Left cardiac atrium (tissue), 4 donors: ENCODE measurements around the gene KRTAP15-1. TPM values are rescaled to one million over a fixed set of nuclear protein-coding genes. Genes with fewer than 3 reads are reported as not detected.

Experiments used
- ATAC-seq, 2 donors: fragments of 200-7000 bp; cut with Tn5 transposase; one replicate each; pipeline ENCODE4 v1.9.1; 2020; ENCODE audit warnings: mild to moderate bottlenecking in 2 of 2, moderate library complexity in 2 of 2
- DNase-seq: peaks from one replicate; pipeline ENCODE4 v3.0.0-alpha.2; 2020
- intact Hi-C, 2 donors: fragments of 100-400 bp; cut with DNase I; formaldehyde crosslinking; loops; one replicate each; pipeline versions ENCODE4 v1.14.1 to v1.15.1; 2022 to 2023
- total RNA-seq, 2 donors: library from RNA; stranded (reverse); fragmentation: NEBNext Ultra II Directional; extraction: Animal tissue kit (Norgen Biotek cat#: 25700); gene quantifications; one replicate each; pipeline ENCODE4 v1.2.1, GENCODE V29; 2021
- donor health status: DM: no; HTN: yes; CAD: no.
- donor health status: DM: no; HTN: yes; CAD: no; lungs with severe emphysema.
- donor health status: DM: yes; HTN: yes; CAD: no.
- donor health status: Dilated cardiomyopathy.

The KRTAP15-1 gene
- total RNA-seq, 2 donors from 2014 or later = not detected

DNA sequence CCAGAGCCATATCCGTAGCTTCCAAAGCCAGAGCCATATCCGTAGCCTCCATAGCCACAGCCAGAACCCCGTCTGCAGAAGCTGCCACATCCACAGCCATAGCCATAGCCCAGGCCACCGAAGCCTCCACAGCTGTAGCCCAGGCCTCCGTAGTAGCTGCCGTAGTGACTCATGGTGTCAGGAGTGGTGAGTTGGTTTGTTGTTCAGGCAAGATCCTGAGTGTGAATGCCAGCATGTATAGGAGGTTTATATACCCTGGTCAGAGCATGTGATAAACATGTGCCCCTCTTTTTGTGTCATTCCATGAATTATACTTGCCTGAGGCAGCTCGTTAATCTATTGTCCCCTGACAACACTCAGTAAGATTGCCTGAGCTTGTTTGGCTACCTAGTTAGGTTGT, 40.1 kb downstream of the KRTAP15-1 start, which contains the start of gene KRTAP19-1:
TSS of gene KRTAP19-1 (minus strand) at position 223 of the 400 bp plus-strand sequence. CDS start at position 173, 50 bp downstream.
- intact Hi-C loops = no loop called here
- DNase-seq = no peak
- no peak for ATAC-seq

DNA sequence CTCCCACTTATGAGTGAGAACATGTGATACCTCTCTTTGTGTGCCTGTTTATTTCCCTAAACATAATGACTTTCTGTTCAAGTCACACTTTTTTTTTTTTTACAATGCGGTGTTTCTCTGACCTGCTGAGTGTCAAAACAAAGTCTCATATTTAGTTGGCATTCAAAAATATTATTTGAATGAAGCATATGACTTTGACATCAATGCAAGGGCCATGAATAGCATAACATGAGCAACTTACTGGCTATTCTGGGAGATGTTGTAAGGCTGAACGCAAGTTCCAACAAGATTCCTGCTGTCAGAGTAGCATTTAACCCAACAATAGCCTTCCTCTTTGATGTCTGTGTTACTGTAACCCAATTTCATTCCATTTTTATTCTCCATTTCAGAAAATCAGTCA, 42.1 kb downstream of the KRTAP15-1 start:
- no peak for ATAC-seq
- intact Hi-C loops = no loop called here
- DNase-seq = no peak

DNA sequence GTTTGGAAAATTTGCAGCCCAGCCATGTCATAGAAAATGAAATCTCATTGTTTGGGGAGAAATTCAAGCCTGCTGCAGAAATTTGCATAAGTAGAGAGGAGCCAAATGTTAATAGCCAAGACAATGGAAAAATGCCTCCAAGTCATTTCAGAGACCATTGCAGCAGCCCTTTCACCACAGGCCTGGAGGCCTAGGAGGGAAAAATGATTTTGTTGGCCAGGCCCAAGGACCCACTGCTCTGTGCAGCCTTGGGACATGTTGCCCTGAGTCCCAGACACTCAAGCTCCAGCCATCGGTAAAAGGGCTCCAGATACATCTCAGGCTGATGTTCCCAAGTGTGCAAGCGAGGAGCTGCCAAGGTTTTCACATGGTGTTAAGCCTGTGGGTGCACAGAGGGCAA, 46.1 kb downstream of the KRTAP15-1 start:
- DNase-seq = no peak
- ATAC-seq = no peak
- intact Hi-C loops = no loop called here

GRCh38 chr21:30487336-30487735, 47.3 kb downstream of the KRTAP15-1 start, which contains the start of gene KRTAP19-2:
TSS of gene KRTAP19-2 (minus strand) at chr21:30487436. CDS start at chr21:30487348, 88 bp downstream.
- DNase-seq = no peak
- intact Hi-C loops = no loop called here
- ATAC-seq = no peak

Other genes starting within 250 kb of the KRTAP15-1 start
- gene CLDN8, start 224.2 kb upstream of the KRTAP15-1 start, total RNA-seq = not detected
- gene KRTAP24-1, start 157.3 kb upstream of the KRTAP15-1 start, total RNA-seq = not detected
- gene KRTAP25-1, start 150.8 kb upstream of the KRTAP15-1 start, total RNA-seq = not detected
- gene KRTAP26-1, start 120.0 kb upstream of the KRTAP15-1 start, total RNA-seq = not detected
- not detected for gene KRTAP27-1, start 102.6 kb upstream of the KRTAP15-1 start, total RNA-seq
- gene KRTAP23-1, start 91.7 kb upstream of the KRTAP15-1 start, total RNA-seq = not detected
- not detected for gene KRTAP13-2, start 68.0 kb upstream of the KRTAP15-1 start, total RNA-seq
- not detected for gene KRTAP13-1, start 44.2 kb upstream of the KRTAP15-1 start, total RNA-seq
- not detected for gene KRTAP13-3, start 14.3 kb upstream of the KRTAP15-1 start, total RNA-seq
- not detected for gene KRTAP13-4, start 10.1 kb upstream of the KRTAP15-1 start, total RNA-seq
- not detected for gene KRTAP19-1, start 40.1 kb downstream of the KRTAP15-1 start, total RNA-seq
- not detected for gene KRTAP19-2, start 47.2 kb downstream of the KRTAP15-1 start, total RNA-seq
- not detected for gene KRTAP19-3, start 51.7 kb downstream of the KRTAP15-1 start, total RNA-seq
- gene KRTAP19-4, start 56.9 kb downstream of the KRTAP15-1 start, total RNA-seq = not detected
- gene KRTAP19-5, start 61.9 kb downstream of the KRTAP15-1 start, total RNA-seq = not detected
- not detected for gene KRTAP19-6, start 101.6 kb downstream of the KRTAP15-1 start, total RNA-seq
- not detected for gene KRTAP19-7, start 121.0 kb downstream of the KRTAP15-1 start, total RNA-seq
- not detected for gene KRTAP22-2, start 150.1 kb downstream of the KRTAP15-1 start, total RNA-seq
- not detected for gene KRTAP6-3, start 152.2 kb downstream of the KRTAP15-1 start, total RNA-seq
- not detected for gene KRTAP6-2, start 158.6 kb downstream of the KRTAP15-1 start, total RNA-seq
- gene KRTAP22-1, start 160.8 kb downstream of the KRTAP15-1 start, total RNA-seq = not detected
- gene KRTAP6-1, start 173.7 kb downstream of the KRTAP15-1 start, total RNA-seq = not detected
- gene KRTAP20-1, start 176.2 kb downstream of the KRTAP15-1 start, total RNA-seq = not detected
- not detected for gene KRTAP20-4, start 180.4 kb downstream of the KRTAP15-1 start, total RNA-seq
- gene KRTAP20-2, start 194.9 kb downstream of the KRTAP15-1 start, total RNA-seq = not detected
- not detected for gene KRTAP20-3, start 202.6 kb downstream of the KRTAP15-1 start, total RNA-seq